GM19467 (cell line): ENCODE results near the gene ARHGEF9.
"Not testable (repeated sequence)": the region's sequence is repeated elsewhere in the genome, so short reads cannot be mapped to it uniquely, and the experiment has no call there.

Experiments used
- ATAC-seq: cut with Tn5 transposase; IDR thresholded peaks from one replicate; pipeline ENCODE4 v1.9.1; 2021; ENCODE audit warnings: mild to moderate bottlenecking, moderate library complexity; ENCODE audit not compliant: unreplicated experiment

ARHGEF9 gene

GRCh38 chrX:63664083-63664482 lies 120.9 kb downstream of the ARHGEF9 start:
- no peak for ATAC-seq

- no peak for ATAC-seq
Observed at GRCh38 chrX:63661676-63662075, 123.3 kb downstream of the ARHGEF9 start.

- no peak for ATAC-seq
Observed at GRCh38 chrX:63658920-63659319, 126.1 kb downstream of the ARHGEF9 start.

- ATAC-seq = no peak
Observed at GRCh38 chrX:63657821-63658220, 127.2 kb downstream of the ARHGEF9 start.

GRCh38 chrX:63656871-63657580 lies 128.0 kb downstream of the ARHGEF9 start:
- no peak for ATAC-seq

- ATAC-seq = no peak
Observed at GRCh38 chrX:63652086-63652765, 132.8 kb downstream of the ARHGEF9 start.

GRCh38 chrX:63645748-63646147 lies 139.3 kb downstream of the ARHGEF9 start:
- ATAC-seq = not testable (repeated sequence)

- ATAC-seq = no peak
Observed at GRCh38 chrX:63635750-63636149, 149.3 kb downstream of the ARHGEF9 start.

GRCh38 chrX:63613531-63614028 lies 171.4 kb downstream of the ARHGEF9 start:
- no peak for ATAC-seq

GRCh38 chrX:63585936-63586335 lies 199.1 kb downstream of the ARHGEF9 start:
- ATAC-seq = no peak
